Stimulated activated naive B cell treated with anti-CD40 and anti-IgM and Interleukin-4, amounts not matched to agents 10 μg/mL and 1 μg/mL and 100 μg/mL, for 72 hours (primary cell): ENCODE results near the gene CBLC.
"Not testable (repeated sequence)": the region's sequence is repeated elsewhere in the genome, so short reads cannot be mapped to it uniquely, and the experiment has no call there.

Experiments
- ATAC-seq, 2 donors: fragments of 150-1000 bp; cut with Tn5 transposase; replicated peaks; 2 replicates each; pipeline ENCODE4 v1.10.0; 2021; ENCODE audit warnings: moderate library complexity in 1 of 2
- DNase-seq: peaks from one replicate; pipeline ENCODE4 v3.0.0; 2021
- H3K27ac Mint-ChIP-seq: one replicate; pipeline ENCODE4 v1.8.0; 2022; ENCODE audit warnings: mild to moderate bottlenecking, mixed read lengths
- H3K27me3 Mint-ChIP-seq, 2 donors: one replicate each; pipeline ENCODE4 v1.8.0; 2022; ENCODE audit warnings: mixed read lengths in 2 of 2
- H3K36me3 Mint-ChIP-seq, 2 donors: one replicate each; pipeline ENCODE4 v1.8.0; 2022; ENCODE audit warnings: mixed read lengths in 2 of 2, mild to moderate bottlenecking in 1 of 2
- H3K4me1 Mint-ChIP-seq, 2 donors: one replicate each; pipeline ENCODE4 v1.8.0; 2022; ENCODE audit warnings: mixed read lengths in 2 of 2, mild to moderate bottlenecking in 1 of 2
- H3K4me3 Mint-ChIP-seq, 2 donors: one replicate each; pipeline ENCODE4 v1.8.0; 2022; ENCODE audit warnings: mild to moderate bottlenecking in 2 of 2, mixed read lengths in 2 of 2, moderate library complexity in 1 of 2
- H3K9me3 Mint-ChIP-seq, 2 donors: one replicate each; pipeline ENCODE4 v1.8.0; 2022; ENCODE audit warnings: mixed read lengths in 2 of 2, mild to moderate bottlenecking in 1 of 2

CBLC gene

DNA sequence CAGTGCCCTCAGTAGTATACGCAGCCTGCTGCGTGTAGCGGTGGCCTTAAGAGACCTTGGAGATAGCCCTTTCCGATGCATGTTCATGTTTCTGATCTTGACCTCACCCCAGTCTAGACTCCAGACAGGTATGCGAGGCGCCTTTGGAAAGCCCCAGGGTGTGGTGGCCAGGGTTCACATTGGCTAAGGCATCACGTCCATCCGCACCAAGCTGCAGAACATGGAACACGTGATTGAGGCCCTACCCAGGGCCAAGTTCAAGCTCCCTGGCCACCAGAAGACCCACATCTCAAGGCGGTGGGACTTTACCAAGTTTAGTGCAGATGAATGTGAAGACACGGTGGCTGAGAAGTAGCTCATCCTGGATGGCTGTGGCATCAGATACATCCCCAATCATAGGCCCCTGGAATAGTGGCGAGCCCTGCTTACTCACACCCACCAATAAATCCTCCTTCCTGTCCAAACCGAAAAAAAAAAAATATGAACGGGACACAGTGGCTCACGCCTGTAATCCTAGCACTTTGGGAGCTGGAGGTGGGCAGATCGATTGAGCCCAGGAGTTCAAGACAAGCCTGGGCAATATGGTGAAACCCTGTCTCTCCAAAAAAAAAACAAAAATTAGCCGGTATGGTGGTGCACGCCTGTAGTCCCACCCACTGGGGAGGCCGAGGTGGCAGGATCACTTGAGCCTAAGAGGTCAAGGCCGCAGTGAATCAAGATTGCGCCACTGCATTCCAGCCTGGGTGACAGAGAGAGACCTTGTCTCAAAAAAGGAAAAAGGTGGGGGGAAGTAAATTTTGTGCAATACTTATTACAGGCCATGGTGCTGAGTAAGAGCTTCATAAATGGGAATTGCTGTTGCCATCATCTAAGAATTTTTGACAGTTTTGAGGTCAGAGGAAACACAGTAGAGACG lies 12.4 kb upstream of the CBLC start:
- Mint-ChIP-seq H3K27me3 (no peaks in the 10 kb centered on the region), H3K36me3 (peaks cover 4 to 5% of the 10 kb centered on the region in 2 donors), H3K4me1 (peaks cover 18 to 31% of the 10 kb centered on the region in 2 donors), H3K4me3 (no peak overlapping the region), H3K27ac (no peak overlapping the region), H3K9me3 (peaks cover 1 to 4% of the 10 kb centered on the region in 2 donors)
- ATAC-seq (no peak), DNase-seq (no peak)

DNA sequence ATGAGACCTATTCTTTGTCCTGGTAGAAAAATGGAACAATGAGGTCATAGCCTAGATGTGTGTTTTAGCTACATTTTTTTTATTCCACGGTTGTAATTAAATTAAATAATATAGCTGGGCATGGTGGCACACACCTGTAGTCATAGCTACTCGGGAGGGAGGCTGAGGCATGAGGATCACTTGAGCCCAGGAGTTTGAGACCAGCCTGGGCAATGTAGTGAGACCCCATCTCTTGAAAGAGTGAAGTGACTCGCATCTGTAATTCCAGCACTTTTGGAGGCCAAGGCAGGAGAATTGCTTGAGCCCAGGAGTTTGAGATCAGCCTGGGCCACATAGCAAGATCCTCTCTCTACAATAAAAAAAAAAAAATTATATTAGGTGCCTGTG lies 11.7 kb upstream of the CBLC start:
- Mint-ChIP-seq H3K27ac (no peak overlapping the region), H3K9me3 (peaks cover 1 to 4% of the 10 kb centered on the region in 2 donors), H3K4me1 (peaks cover 23 to 38% of the 10 kb centered on the region in 2 donors), H3K27me3 (no peaks in the 10 kb centered on the region), H3K36me3 (no peaks in the 10 kb centered on the region), H3K4me3 (no peak overlapping the region)
- no peak for ATAC-seq
- no peak for DNase-seq

DNA sequence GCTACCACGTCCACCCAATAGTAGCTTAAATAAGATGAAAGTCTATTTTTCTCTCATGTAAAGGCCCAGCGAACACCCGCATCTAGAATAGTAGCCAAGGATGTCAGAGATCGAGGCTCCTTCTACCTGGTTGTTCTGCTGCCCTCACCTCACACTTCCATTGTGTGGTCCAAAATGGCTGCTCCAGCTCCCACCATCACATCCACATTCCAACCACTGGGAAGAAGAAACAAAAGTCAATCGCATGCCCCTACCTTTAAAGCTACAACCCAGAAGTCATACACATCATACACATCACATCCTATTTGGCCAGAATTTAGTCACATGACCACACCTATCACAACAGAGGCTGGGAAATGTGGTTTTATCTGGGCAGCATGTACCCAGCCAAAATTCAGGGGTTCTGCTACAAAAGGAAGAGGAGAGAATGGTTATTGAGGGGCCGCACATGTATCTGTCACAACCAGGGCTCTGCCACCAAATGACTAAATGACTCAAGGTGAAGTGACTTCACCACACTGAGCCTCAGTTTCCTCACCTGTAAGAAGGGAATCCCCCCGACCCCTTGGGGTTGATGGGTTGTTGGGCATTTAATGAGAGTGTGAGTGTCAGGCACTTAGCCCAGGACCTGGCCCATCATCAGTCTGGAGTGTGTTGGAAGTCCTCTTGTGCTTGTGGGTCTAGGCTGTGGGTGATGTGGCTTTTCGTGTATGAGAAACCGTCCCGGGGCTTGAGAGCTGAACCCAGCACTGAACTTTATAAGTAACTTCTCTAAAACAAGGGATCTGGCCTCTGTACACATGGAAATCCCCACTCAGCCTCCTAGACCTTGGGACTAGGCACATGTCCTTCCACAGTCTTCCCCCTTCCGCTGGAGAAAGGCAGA lies 10.2 kb upstream of the CBLC start:
- H3K36me3 Mint-ChIP-seq: no peaks in the 10 kb centered on the region

DNA sequence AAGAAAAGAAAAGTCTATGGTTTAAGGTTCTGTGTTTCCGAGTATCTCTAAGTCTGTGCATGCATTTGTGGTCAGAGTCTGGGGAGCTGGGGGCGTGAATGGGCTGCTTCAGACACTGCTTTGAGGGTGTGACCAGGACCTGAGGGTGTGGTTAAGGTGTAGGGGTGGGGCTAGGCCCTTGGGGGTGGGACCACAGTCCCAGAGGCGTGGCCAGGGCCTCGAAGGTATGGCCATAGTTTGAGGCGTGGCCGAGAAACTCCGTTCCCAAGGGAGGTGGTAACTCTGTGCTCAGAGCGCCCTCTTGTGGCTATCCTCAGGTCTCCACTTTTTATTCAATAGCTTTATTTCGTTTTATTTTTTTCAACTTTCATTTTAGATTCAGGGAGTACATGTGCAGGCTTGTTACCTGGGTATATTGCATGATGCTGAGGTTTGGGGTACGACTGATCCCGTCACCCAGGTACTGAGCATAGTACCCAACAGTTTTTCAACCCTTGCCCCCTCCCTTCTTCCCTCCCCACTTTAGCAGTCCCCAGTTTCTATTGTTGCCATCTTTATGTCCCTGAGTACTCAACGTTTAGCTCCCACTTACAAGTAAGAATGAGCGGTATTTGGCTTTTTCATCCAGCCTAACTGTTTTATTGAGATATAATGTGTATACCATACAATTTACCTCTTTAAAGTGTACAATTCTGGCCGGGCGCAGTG lies 7.0 kb upstream of the CBLC start:
- peaks cover 20 to 34% of the 10 kb centered on the region in 2 donors for H3K4me1 Mint-ChIP-seq
- DNase-seq (peak; percentile 94), ATAC-seq (peak; percentile 98 to 99)
- H3K27me3 Mint-ChIP-seq: no peaks in the 10 kb centered on the region
- H3K9me3 Mint-ChIP-seq: peaks cover 1 to 4% of the 10 kb centered on the region in 2 donors
- peak overlapping the region; percentile 59 for H3K27ac Mint-ChIP-seq
- H3K4me3 Mint-ChIP-seq: peak overlapping the region; percentile 18 to 66
- H3K36me3 Mint-ChIP-seq: no peaks in the 10 kb centered on the region

More for the DNA sequence above, 10.2 kb upstream of the CBLC start:
- Mint-ChIP-seq H3K4me1 (peaks cover 24 to 39% of the 10 kb centered on the region in 2 donors), H3K4me3 (no peak overlapping the region), H3K9me3 (peaks cover 1 to 4% of the 10 kb centered on the region in 2 donors), H3K27ac (peak overlapping the region; percentile 14), H3K27me3 (no peaks in the 10 kb centered on the region)
- ATAC-seq: peak in 1 of 2 donors; percentile 17
- no peak for DNase-seq

DNA sequence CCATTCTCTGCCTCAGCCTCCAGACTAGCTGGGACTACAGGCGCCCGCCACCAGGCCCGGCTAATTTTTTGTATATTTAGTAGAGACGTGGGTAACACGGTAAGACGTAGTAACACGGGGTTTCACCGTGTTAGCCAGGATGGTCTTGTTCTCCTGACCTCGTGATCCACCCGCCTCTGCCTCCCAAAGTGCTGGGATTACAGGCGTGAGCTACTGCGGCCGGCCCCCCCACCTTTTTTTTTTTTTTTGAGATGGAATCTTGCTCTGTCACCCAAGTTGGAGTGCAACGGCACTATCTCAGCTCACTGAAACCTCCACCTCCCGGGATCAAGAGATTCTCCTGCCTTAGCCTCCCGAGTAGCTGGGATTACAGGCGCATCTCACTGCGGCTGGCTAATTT lies 5.5 kb upstream of the CBLC start:
- H3K27ac Mint-ChIP-seq, H3K4me3 Mint-ChIP-seq, DNase-seq, H3K9me3 Mint-ChIP-seq, H3K36me3 Mint-ChIP-seq, H3K27me3 Mint-ChIP-seq, ATAC-seq: not testable (repeated sequence)
- H3K4me1 Mint-ChIP-seq: peaks cover 20 to 34% of the 10 kb centered on the region in 2 donors

DNA sequence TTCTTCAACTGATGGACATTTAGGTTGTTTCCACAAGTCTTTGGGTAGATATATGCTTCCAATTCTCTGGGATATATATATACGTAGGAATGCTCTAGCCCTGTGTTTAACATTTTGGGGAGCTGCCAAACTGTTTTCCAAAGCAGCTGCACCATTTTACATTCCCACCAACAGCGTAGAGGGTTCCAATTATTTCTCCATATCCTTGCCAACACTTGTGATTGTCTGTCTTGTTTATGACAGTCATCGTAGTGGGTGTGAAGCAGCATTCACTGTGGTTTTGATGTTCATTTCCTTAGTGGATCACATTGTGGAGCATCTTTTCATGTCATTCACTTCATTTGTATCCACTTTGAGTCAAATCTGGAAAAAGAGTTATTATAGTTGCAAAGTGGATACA lies 4.7 kb upstream of the CBLC start:
- H3K9me3 Mint-ChIP-seq: peaks cover 0 to 1% of the 10 kb centered on the region in 2 donors
- H3K27me3 Mint-ChIP-seq: peaks cover 0 to 5% of the 10 kb centered on the region in 2 donors
- DNase-seq (no peak), ATAC-seq (no peak)
- no peaks in the 10 kb centered on the region for H3K36me3 Mint-ChIP-seq
- H3K27ac Mint-ChIP-seq: no peak overlapping the region
- peaks cover 13 to 25% of the 10 kb centered on the region in 2 donors for H3K4me1 Mint-ChIP-seq
- no peak overlapping the region for H3K4me3 Mint-ChIP-seq

DNA sequence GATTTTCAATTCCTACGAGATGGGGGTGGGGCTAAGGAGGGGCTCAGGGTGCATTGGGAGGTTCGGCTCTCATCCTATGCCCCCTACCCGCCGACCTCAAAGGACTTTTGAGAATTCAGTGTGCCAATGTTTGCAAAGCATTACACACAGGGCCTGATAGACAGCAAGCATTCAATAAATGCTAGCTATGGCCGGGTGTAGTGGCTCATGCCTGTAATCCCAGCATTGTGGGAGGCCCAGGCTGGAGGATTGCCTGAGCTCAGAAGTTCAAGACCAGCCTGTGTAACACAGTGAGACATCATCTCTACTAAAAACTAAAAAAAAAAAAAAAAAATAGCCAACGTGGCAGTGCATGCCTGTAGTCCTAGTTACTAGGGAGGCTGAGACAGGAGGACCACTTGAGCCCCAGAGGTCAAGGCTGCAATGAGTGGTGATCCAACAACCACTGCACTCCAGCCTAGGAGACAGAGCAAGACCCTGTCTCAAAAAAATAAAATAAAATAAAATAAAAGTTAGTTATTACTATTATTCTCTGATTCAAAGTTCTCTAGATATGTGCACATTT lies 1.9 kb upstream of the CBLC start:
- no peak overlapping the region for H3K27ac Mint-ChIP-seq
- no peak for ATAC-seq
- DNase-seq: no peak
- H3K36me3 Mint-ChIP-seq: no peaks in the 10 kb centered on the region
- peaks cover 4 to 13% of the 10 kb centered on the region in 2 donors for H3K27me3 Mint-ChIP-seq
- H3K9me3 Mint-ChIP-seq: no peaks in the 10 kb centered on the region
- H3K4me1 Mint-ChIP-seq: peaks cover 3% of the 10 kb centered on the region in 2 donors
- H3K4me3 Mint-ChIP-seq: no peak overlapping the region

DNA sequence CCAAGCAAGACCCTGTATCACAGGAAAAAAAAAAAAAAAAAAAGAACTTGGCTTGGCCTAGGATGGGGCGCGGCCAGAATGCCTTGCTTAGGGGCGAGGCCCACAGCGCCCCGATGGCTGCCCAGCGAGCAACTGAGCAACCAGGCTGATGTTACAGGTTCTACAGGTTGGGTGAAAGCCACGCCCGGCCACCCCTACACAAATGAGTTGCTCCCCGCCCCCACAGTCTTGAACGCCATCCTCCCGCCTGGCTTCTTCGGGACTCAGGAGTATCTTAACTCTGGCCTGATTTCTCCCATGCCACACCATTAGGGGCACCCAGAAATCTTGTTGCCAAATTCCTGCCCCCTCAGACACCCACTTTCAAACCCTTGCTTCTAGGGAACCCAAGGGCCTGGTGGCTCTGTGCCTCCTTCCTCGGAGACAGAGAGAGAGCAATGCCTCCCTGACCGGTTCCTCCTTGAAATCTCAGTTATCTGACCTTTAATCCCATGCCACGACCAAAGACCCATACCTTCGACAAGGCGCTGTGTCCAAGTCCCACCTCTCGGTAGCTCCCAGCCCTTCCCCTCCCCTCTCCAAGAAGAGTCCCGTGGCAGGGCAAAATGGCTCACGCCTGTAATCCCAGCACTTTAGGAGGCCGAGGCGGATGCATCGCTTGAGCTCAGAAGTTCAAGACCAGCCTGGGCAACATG lies 1.1 kb upstream of the CBLC start:
- H3K4me3 Mint-ChIP-seq: no peak overlapping the region
- no peak for DNase-seq
- H3K36me3 Mint-ChIP-seq: no peaks in the 10 kb centered on the region
- peaks cover 4 to 13% of the 10 kb centered on the region in 2 donors for H3K27me3 Mint-ChIP-seq
- no peaks in the 10 kb centered on the region for H3K9me3 Mint-ChIP-seq
- H3K4me1 Mint-ChIP-seq: no peaks in the 10 kb centered on the region
- ATAC-seq: no peak
- H3K27ac Mint-ChIP-seq: peak overlapping the region; percentile 22

DNA sequence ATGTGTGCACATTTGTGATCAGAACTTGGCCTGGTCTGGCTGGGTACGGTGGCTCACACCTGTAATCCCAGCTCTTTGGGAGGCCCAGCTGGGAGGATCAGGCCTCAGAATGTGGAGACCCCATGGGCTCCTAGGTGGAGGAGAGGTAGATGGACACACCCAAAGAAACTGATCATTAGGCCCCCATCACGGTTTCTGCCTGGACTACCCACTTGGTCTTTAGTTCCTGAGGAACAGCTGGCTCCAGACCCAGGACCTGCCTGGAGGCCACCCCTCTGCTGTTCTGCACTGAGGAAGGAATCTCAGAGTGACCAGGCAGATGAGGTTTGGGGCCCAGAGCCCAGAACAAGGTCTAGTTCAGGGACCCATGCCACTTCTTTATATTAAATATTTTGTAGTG lies 1.5 kb downstream of the CBLC start:
- DNase-seq (no peak), ATAC-seq (no peak)
- Mint-ChIP-seq H3K4me3 (no peak overlapping the region), H3K4me1 (peaks cover under 1 to 2% of the 10 kb centered on the region in 2 donors), H3K36me3 (no peaks in the 10 kb centered on the region), H3K27ac (no peak overlapping the region), H3K27me3 (peaks cover 4 to 13% of the 10 kb centered on the region in 2 donors), H3K9me3 (no peaks in the 10 kb centered on the region)

DNA sequence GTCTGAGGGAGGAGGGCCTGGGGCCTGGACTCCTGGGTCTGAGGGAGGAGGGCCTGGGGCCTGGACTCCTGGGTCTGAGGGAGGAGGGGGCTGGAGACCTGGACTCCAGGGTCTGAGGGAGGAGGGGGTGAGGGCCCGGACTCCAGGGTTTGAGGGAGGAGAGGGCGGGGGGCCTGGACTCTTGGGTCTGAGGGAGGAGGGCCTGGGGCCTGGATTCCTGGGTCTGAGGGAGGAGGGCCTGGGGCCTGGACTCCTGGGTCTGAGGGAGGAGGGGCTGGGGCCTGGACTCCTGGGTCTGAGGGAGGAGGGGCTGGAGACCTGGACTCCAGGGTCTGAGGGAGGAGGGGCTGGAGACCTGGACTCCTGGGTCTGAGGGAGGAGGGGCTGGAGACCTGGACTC lies 4.0 kb downstream of the CBLC start:
- H3K36me3 Mint-ChIP-seq, H3K27ac Mint-ChIP-seq, ATAC-seq, H3K4me3 Mint-ChIP-seq, DNase-seq, H3K9me3 Mint-ChIP-seq, H3K4me1 Mint-ChIP-seq: not testable (repeated sequence)
- H3K27me3 Mint-ChIP-seq: peaks cover 4 to 13% of the 10 kb centered on the region in 2 donors

DNA sequence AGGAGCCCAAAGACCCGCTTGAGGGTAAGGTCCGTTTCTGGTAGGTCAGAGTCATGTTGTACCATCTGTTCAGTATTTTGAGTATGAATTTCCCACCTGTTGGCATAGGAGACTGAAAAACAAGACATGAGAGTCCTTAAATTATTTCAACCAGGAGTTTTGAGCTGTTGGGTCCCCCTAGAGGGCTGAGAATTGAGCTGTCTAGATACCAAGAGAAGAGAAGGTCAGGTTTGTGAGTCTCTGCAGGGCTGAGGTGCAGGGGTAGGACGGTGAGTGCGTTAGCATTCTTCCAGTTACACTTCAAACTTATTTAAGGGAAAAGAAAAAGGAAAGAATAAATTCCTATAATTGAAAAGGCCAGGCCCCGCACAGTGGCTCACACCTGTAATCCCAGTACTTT lies 5.0 kb downstream of the CBLC start:
- Mint-ChIP-seq H3K9me3 (no peaks in the 10 kb centered on the region), H3K27me3 (peaks cover 4 to 11% of the 10 kb centered on the region in 2 donors), H3K36me3 (no peaks in the 10 kb centered on the region), H3K4me3 (no peak overlapping the region), H3K27ac (no peak overlapping the region), H3K4me1 (peaks cover 7 to 10% of the 10 kb centered on the region in 2 donors)
- DNase-seq (no peak), ATAC-seq (no peak)

DNA sequence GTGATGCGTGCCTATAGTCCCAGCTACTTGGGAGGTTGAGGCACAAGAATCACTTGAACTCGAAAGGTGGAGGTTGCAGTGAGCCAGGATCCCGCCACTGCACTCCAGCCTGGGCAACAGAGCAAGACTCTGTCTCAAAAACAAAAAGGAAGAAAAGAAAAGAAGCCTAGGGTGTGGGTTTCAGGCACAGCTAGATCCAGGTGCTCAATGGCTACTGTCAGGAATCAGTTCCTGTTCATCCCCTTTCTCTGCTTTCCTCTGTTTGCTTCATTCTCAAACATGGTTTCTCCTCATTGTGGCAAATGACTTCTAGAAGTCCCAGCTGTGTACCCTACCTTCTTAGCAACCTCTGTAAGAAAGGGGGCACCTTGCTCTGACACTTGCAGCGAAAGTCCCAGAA lies 5.9 kb downstream of the CBLC start:
- no peak overlapping the region for H3K27ac Mint-ChIP-seq
- no peaks in the 10 kb centered on the region for H3K9me3 Mint-ChIP-seq
- H3K27me3 Mint-ChIP-seq: peaks cover 4 to 7% of the 10 kb centered on the region in 2 donors
- H3K4me3 Mint-ChIP-seq: no peak overlapping the region
- peaks cover 7 to 10% of the 10 kb centered on the region in 2 donors for H3K4me1 Mint-ChIP-seq
- DNase-seq: no peak
- no peak for ATAC-seq
- no peaks in the 10 kb centered on the region for H3K36me3 Mint-ChIP-seq

DNA sequence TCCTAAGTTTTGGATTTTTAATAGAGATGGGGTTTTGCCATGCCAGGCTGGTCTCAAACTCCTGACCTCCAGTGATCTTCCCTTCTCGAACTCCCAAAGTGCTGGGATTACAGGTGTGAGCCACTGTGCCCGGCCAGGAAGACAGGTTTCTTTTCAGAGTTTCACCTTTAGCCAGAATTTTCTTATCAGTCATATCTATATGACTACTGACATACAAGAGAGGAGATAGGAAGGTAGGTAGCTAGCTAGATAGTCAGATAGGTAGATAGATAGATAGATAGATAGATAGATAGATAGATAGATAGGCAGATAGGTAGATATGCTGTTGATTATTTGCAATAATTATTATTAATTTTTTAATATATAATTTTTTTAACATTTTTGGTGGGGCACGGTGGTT lies 7.6 kb downstream of the CBLC start:
- H3K9me3 Mint-ChIP-seq: no peaks in the 10 kb centered on the region
- no peaks in the 10 kb centered on the region for H3K36me3 Mint-ChIP-seq
- H3K4me3 Mint-ChIP-seq: no peak overlapping the region
- H3K27ac Mint-ChIP-seq: no peak overlapping the region
- ATAC-seq (no peak), DNase-seq (no peak)
- H3K27me3 Mint-ChIP-seq: no peaks in the 10 kb centered on the region
- H3K4me1 Mint-ChIP-seq: peaks cover 7 to 10% of the 10 kb centered on the region in 2 donors
